ENCODE data around the gene AGRN.

- no peak for TF ChIP-seq POLR2A (IDR thresholded peaks at IDR 0.05)
- TF ChIP-seq CTCF (IDR thresholded peaks at IDR 0.05) = no peak
- no peak for TF ChIP-seq EP300 (IDR thresholded peaks at IDR 0.05)
Observed at GRCh38 chr1:1074631-1075147, 54.8 kb downstream of the AGRN start.

Measured in ovary (tissue), 3 donors.